Activated effector memory CD4-positive, alpha-beta T cell treated with anti-CD3 and anti-CD28 coated beads, Interleukin-2, amount 50 U/mL, for 16 hours (primary cell): ENCODE data around the gene SNRPA.
A peak's percentile ranks its signal among the peaks of the same experiment; 100 is the strongest.
"Not testable (repeated sequence)": the region's sequence is repeated elsewhere in the genome, so short reads cannot be mapped to it uniquely, and the experiment has no call there.

Source experiments
- DNase-seq: peaks from one replicate; pipeline ENCODE4 v3.0.0-alpha.2; 2020

SNRPA gene

GRCh38 chr19:40747536-40747935 lies 3.5 kb upstream of the SNRPA start:
- DNase-seq: no peak

GRCh38 chr19:40750058-40750873 lies 737 bp upstream of the SNRPA start, which contains the start of gene ACTMAP:
ACTMAP (minus strand) TSS chr19:40750477; CDS start chr19:40749803, 674 bp downstream.
- DNase-seq: peak; percentile 99

GRCh38 chr19:40752257-40752781 lies 1.3 kb downstream of the SNRPA start:
- DNase-seq: no peak

GRCh38 chr19:40754611-40755247 lies 3.7 kb downstream of the SNRPA start:
- peak; percentile 83 for DNase-seq

GRCh38 chr19:40755248-40755624 lies 4.2 kb downstream of the SNRPA start:
- no peak for DNase-seq

- DNase-seq: no peak
Observed at GRCh38 chr19:40755791-40756190, 4.8 kb downstream of the SNRPA start.

- DNase-seq: peak; percentile 76
Observed at GRCh38 chr19:40756502-40757110, 5.6 kb downstream of the SNRPA start.

GRCh38 chr19:40758491-40758890 lies 7.5 kb downstream of the SNRPA start:
- no peak for DNase-seq

GRCh38 chr19:40759352-40759751 lies 8.3 kb downstream of the SNRPA start:
- no peak for DNase-seq

- no peak for DNase-seq
Observed at GRCh38 chr19:40762754-40763470, 11.9 kb downstream of the SNRPA start.

- no peak for DNase-seq
Observed at GRCh38 chr19:40763526-40763925, 12.5 kb downstream of the SNRPA start.

GRCh38 chr19:40763963-40764362 lies 13.0 kb downstream of the SNRPA start:
- DNase-seq: no peak

- DNase-seq: not testable (repeated sequence)
Observed at GRCh38 chr19:40766385-40766784, 15.4 kb downstream of the SNRPA start.

GRCh38 chr19:40768869-40769268 lies 17.9 kb downstream of the SNRPA start:
- DNase-seq: no peak

- DNase-seq: not testable (repeated sequence)
Observed at GRCh38 chr19:40771101-40771862, 20.3 kb downstream of the SNRPA start.

GRCh38 chr19:40774916-40775631 lies 24.1 kb downstream of the SNRPA start, which contains the start of gene MIA:
MIA (plus strand) TSS chr19:40775521; CDS start chr19:40775543, 22 bp downstream.
- DNase-seq: no peak

GRCh38 chr19:40775632-40776022 lies 24.6 kb downstream of the SNRPA start:
- DNase-seq: no peak

GRCh38 chr19:40776364-40776763 lies 25.4 kb downstream of the SNRPA start:
- no peak for DNase-seq

- peak; percentile 94 for DNase-seq
Observed at GRCh38 chr19:40776932-40777644, 26.1 kb downstream of the SNRPA start.

GRCh38 chr19:40777645-40777936 lies 26.6 kb downstream of the SNRPA start:
- DNase-seq: no peak
